Activated T-cell treated with anti-CD3 and anti-CD28 coated beads, Interleukin-2, amount 50 U/mL, for 72 hours (primary cell): ENCODE results near the gene VRK1. TPM values are rescaled to one million over a fixed set of nuclear protein-coding genes. Genes with fewer than 3 reads are reported as not detected.

Experiments
- ATAC-seq, 2 donors: fragments of 150-1000 bp; cut with Tn5 transposase; replicated peaks in 1 of 2; 2 replicates each; pipeline ENCODE4 v1.10.0; 2021; ENCODE audit warnings: moderate library complexity in 2 of 2, mild to moderate bottlenecking in 1 of 2
- DNase-seq, 2 donors: peaks; one replicate each; pipeline ENCODE4 v3.0.0; 2021 to 2022; ENCODE audit warnings: mixed read lengths in 1 of 2
- H3K27ac Mint-ChIP-seq: one replicate; pipeline ENCODE4 v1.8.0; 2022; ENCODE audit warnings: mild to moderate bottlenecking, moderate library complexity, mixed read lengths
- H3K27me3 Mint-ChIP-seq: one replicate; pipeline ENCODE4 v1.8.0; 2022; ENCODE audit warnings: low read depth, mixed read lengths
- H3K36me3 Mint-ChIP-seq, 2 donors: one replicate each; pipeline ENCODE4 v1.8.0; 2022; ENCODE audit warnings: mixed read lengths in 2 of 2, mild to moderate bottlenecking in 1 of 2; ENCODE audit not compliant: insufficient read depth in 2 of 2
- H3K4me1 Mint-ChIP-seq: one replicate; pipeline ENCODE4 v1.8.0; 2022; ENCODE audit warnings: low read depth, mixed read lengths
- H3K4me3 Mint-ChIP-seq, 2 donors: one replicate each; pipeline ENCODE4 v1.8.0; 2022; ENCODE audit warnings: mild to moderate bottlenecking in 2 of 2, mixed read lengths in 2 of 2, moderate library complexity in 2 of 2
- H3K9me3 Mint-ChIP-seq, 2 donors: one replicate each; pipeline ENCODE4 v1.8.0; 2022; ENCODE audit warnings: mixed read lengths in 2 of 2
- total RNA-seq, 2 donors: library from RNA; stranded (reverse); gene quantifications; one replicate each; pipeline ENCODE4 v1.2.3, GENCODE V29; 2022

Gene VRK1
- total RNA-seq, 2 donors from 2014 or later, result 56.4 to 66.5 TPM

DNA sequence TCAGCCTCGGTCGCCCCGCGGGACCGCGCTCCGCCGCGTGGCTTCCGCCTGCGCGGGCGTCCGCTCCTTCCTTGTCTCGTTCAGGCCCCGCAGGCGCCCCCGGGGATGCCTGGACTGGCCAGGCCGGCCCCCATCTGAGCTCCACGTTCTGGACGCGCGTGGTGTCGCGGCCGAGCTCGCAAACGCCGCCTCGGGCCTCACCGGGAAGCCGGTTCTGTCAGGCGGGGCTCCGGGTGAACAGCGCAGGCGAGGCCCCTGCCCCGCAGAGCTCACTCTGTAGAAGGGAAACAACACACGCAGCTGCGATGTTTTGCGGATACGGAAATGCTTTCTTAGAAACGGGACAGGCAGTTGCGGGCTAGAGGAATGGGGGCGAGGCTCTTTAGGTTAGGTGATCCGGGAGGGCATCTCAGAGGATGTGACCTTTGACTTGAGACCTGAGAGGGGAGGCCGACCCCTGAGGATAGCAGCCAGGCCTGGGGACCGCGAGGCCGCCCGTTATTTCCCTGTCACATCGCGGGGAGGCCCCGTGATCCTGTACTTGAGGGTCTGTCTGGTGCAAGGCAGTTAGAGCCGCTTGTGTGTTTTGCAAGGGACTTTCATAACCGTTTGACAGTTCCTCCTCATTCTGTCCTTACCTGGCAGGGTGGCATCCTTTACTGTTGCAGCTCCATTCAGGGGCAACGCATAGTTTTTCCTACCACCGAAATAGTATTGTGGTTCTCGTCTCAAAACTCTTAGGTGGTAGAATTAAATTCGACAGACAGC is 584 bp downstream of the VRK1 start:
- Mint-ChIP-seq H3K4me1 (peaks cover 32% of the 10 kb centered on the region), H3K36me3 (peaks cover 0 to 3% of the 10 kb centered on the region in 2 donors), H3K9me3 (no peaks in the 10 kb centered on the region), H3K27ac (peak overlapping the region; percentile 92), H3K4me3 (peak overlapping the region; percentile 93 to 98), H3K27me3 (no peaks in the 10 kb centered on the region)
- DNase-seq, result peak; percentile 46 to 51
- peak; percentile 58 to 59 for ATAC-seq

- peak overlapping the region; percentile 92 for H3K27ac Mint-ChIP-seq
- DNase-seq, result no peak
- peaks cover 39% of the 10 kb centered on the region for H3K4me1 Mint-ChIP-seq
- no peaks in the 10 kb centered on the region for H3K9me3 Mint-ChIP-seq
- peak overlapping the region; percentile 93 to 98 for H3K4me3 Mint-ChIP-seq
- H3K27me3 Mint-ChIP-seq, result no peaks in the 10 kb centered on the region
- peaks cover 0 to 3% of the 10 kb centered on the region in 2 donors for H3K36me3 Mint-ChIP-seq
- ATAC-seq, result no peak
These were observed 1.8 kb downstream of the VRK1 start for GRCh38 chr14:96798956-96799355.

DNA sequence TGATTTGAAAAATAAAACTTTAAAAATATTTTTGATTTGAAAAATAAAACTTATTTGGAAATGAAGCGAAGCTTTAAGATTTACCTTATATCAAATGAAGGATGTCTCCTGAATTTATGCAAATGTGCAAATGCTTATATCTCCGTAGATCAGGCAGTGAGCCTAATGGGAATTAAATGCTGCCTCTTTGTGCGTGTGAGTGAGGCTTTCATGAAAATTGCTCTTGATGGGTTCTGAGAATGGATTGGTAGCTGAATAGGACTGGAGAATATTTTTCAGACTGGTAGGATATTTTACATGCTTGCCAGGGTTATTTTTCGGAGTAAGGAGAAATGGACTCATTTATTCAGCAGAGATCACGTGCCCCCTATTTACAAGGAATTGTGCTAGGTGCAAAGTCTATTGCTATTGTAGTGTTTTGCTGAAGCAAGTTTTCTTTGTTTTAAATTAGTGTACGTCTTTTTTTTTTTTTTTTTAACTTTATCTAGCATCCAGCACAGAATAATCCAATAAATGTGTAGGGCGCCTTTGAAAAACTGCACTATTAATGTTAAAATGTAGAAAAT is 2.4 kb downstream of the VRK1 start:
- ATAC-seq, result no peak
- peak overlapping the region in 1 of 2 donors; percentile 52 for H3K4me3 Mint-ChIP-seq
- no peaks in the 10 kb centered on the region for H3K9me3 Mint-ChIP-seq

GRCh38 chr14:96801931-96802330 is 4.7 kb downstream of the VRK1 start:
- ATAC-seq (no peak), DNase-seq (no peak)
- no peak overlapping the region for H3K4me3 Mint-ChIP-seq
- H3K4me1 Mint-ChIP-seq, result peaks cover 68% of the 10 kb centered on the region
- no peaks in the 10 kb centered on the region for H3K27me3 Mint-ChIP-seq
- H3K27ac Mint-ChIP-seq, result no peak overlapping the region
- H3K36me3 Mint-ChIP-seq, result peaks cover 2 to 3% of the 10 kb centered on the region in 2 donors
- H3K9me3 Mint-ChIP-seq, result no peaks in the 10 kb centered on the region

More for the DNA sequence above, 2.4 kb downstream of the VRK1 start:
- Mint-ChIP-seq H3K27ac (no peak overlapping the region), H3K27me3 (no peaks in the 10 kb centered on the region), H3K36me3 (peaks cover 2 to 3% of the 10 kb centered on the region in 2 donors), H3K4me1 (peaks cover 45% of the 10 kb centered on the region)
- DNase-seq, result no peak

- Mint-ChIP-seq H3K9me3 (no peaks in the 10 kb centered on the region), H3K4me3 (no peak overlapping the region), H3K36me3 (peaks cover 0 to 2% of the 10 kb centered on the region in 2 donors), H3K4me1 (peaks cover 68% of the 10 kb centered on the region), H3K27ac (no peak overlapping the region), H3K27me3 (no peaks in the 10 kb centered on the region)
- DNase-seq (no peak), ATAC-seq (no peak)
These were observed 5.8 kb downstream of the VRK1 start for GRCh38 chr14:96802963-96803362.

GRCh38 chr14:96803958-96804357 is 6.8 kb downstream of the VRK1 start:
- H3K4me3 Mint-ChIP-seq, result peak overlapping the region in 1 of 2 donors; percentile 70
- no peaks in the 10 kb centered on the region for H3K9me3 Mint-ChIP-seq
- no peak for DNase-seq
- peaks cover 58% of the 10 kb centered on the region for H3K4me1 Mint-ChIP-seq
- H3K27ac Mint-ChIP-seq, result peak overlapping the region; percentile 60
- no peak for ATAC-seq
- H3K27me3 Mint-ChIP-seq, result no peaks in the 10 kb centered on the region
- H3K36me3 Mint-ChIP-seq, result peaks cover 0 to 2% of the 10 kb centered on the region in 2 donors

GRCh38 chr14:96804895-96805294 is 7.7 kb downstream of the VRK1 start:
- no peak overlapping the region for H3K4me3 Mint-ChIP-seq
- ATAC-seq, result no peak
- peaks cover 50% of the 10 kb centered on the region for H3K4me1 Mint-ChIP-seq
- H3K9me3 Mint-ChIP-seq, result no peaks in the 10 kb centered on the region
- no peak for DNase-seq
- H3K27ac Mint-ChIP-seq, result peak overlapping the region; percentile 29
- H3K27me3 Mint-ChIP-seq, result no peaks in the 10 kb centered on the region
- H3K36me3 Mint-ChIP-seq, result peaks cover 0 to 2% of the 10 kb centered on the region in 2 donors

- Mint-ChIP-seq H3K36me3 (peaks cover 0 to 2% of the 10 kb centered on the region in 2 donors), H3K27me3 (no peaks in the 10 kb centered on the region), H3K9me3 (no peaks in the 10 kb centered on the region), H3K4me1 (peaks cover 41% of the 10 kb centered on the region), H3K4me3 (no peak overlapping the region), H3K27ac (peak overlapping the region; percentile 38)
- no peak for ATAC-seq
- no peak for DNase-seq
These were observed 8.8 kb downstream of the VRK1 start for GRCh38 chr14:96805956-96806355.

DNA sequence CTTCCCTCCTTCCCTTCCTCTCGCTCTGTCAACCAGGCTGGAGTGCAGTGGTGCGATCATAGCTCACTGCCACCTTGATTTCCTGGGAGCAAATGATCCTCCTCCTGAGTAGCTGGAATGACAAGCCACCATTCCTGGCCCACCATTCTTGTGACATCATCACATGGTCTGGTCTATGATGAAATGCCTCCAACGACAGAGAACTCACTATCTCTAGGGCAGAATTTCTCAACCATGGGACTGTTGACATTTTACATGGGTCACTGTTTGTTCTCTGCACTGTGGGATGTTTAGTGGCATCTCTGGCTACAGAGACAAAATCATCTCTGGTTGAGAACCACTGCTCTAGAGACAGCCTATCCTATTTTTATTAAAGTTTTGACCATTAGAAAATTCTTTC is 9.7 kb downstream of the VRK1 start:
- peaks cover 0 to 2% of the 10 kb centered on the region in 2 donors for H3K36me3 Mint-ChIP-seq
- H3K4me3 Mint-ChIP-seq, result no peak overlapping the region
- H3K27ac Mint-ChIP-seq, result no peak overlapping the region
- H3K4me1 Mint-ChIP-seq, result peaks cover 47% of the 10 kb centered on the region
- no peaks in the 10 kb centered on the region for H3K9me3 Mint-ChIP-seq
- no peaks in the 10 kb centered on the region for H3K27me3 Mint-ChIP-seq
- ATAC-seq, result no peak
- no peak for DNase-seq

GRCh38 chr14:96808619-96809406 is 11.6 kb downstream of the VRK1 start:
- H3K4me3 Mint-ChIP-seq, result no peak overlapping the region
- DNase-seq (no peak), ATAC-seq (no peak)
- H3K27me3 Mint-ChIP-seq, result no peaks in the 10 kb centered on the region
- no peaks in the 10 kb centered on the region for H3K9me3 Mint-ChIP-seq
- peaks cover 52% of the 10 kb centered on the region for H3K4me1 Mint-ChIP-seq
- H3K27ac Mint-ChIP-seq, result no peak overlapping the region
- H3K36me3 Mint-ChIP-seq, result peaks cover 0 to 2% of the 10 kb centered on the region in 2 donors

- no peak for ATAC-seq
- DNase-seq, result no peak
- Mint-ChIP-seq H3K36me3 (no peaks in the 10 kb centered on the region), H3K9me3 (no peaks in the 10 kb centered on the region), H3K27ac (no peak overlapping the region), H3K4me1 (peaks cover 34% of the 10 kb centered on the region), H3K27me3 (no peaks in the 10 kb centered on the region), H3K4me3 (no peak overlapping the region)
These were observed 14.1 kb downstream of the VRK1 start for GRCh38 chr14:96811265-96811664.

- Mint-ChIP-seq H3K27me3 (no peaks in the 10 kb centered on the region), H3K36me3 (no peaks in the 10 kb centered on the region), H3K27ac (no peak overlapping the region), H3K9me3 (no peaks in the 10 kb centered on the region), H3K4me3 (no peak overlapping the region), H3K4me1 (peaks cover 36% of the 10 kb centered on the region)
- DNase-seq (no peak), ATAC-seq (no peak)
These were observed 14.9 kb downstream of the VRK1 start for GRCh38 chr14:96811985-96812667.

GRCh38 chr14:96816281-96816680 is 19.1 kb downstream of the VRK1 start:
- no peak for DNase-seq
- H3K36me3 Mint-ChIP-seq, result peaks cover 0 to 8% of the 10 kb centered on the region in 2 donors
- no peak for ATAC-seq
- H3K27me3 Mint-ChIP-seq, result no peaks in the 10 kb centered on the region
- H3K4me3 Mint-ChIP-seq, result no peak overlapping the region
- H3K27ac Mint-ChIP-seq, result no peak overlapping the region
- H3K4me1 Mint-ChIP-seq, result peaks cover 38% of the 10 kb centered on the region
- H3K9me3 Mint-ChIP-seq, result no peaks in the 10 kb centered on the region
